HG03469 (cell line): ENCODE measurements around the gene MCM9.

ENCODE experiments used
- ATAC-seq: cut with Tn5 transposase; IDR thresholded peaks from one replicate; pipeline ENCODE4 v1.9.1; 2021; ENCODE audit warnings: mild to moderate bottlenecking, moderate library complexity, moderate number of reproducible peaks; ENCODE audit not compliant: unreplicated experiment

MCM9 gene

GRCh38 chr6:118933855-118934460 lies 1.0 kb downstream of the MCM9 start:
- no peak for ATAC-seq

DNA sequence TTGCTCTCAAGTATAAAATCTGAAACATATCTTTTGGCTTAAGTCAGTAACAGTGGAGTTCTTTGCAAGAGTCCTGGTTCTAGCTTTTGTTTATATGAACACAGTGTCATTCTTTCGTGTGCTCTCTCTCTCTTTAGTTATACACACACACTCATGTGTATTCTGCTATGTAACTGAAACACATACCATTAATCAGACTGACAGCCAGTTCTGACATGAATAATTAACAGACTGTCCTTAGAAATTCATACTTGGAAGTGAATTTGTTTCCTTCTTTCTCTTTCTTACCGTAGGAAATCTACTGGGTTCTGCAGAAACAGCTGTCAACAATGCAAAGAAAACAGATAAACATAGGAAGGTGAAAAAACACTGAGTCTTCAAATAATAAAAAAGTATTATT lies 2.5 kb downstream of the MCM9 start:
- ATAC-seq, result no peak

- no peak for ATAC-seq
Measured at GRCh38 chr6:118931436-118931835, 3.5 kb downstream of the MCM9 start.

DNA sequence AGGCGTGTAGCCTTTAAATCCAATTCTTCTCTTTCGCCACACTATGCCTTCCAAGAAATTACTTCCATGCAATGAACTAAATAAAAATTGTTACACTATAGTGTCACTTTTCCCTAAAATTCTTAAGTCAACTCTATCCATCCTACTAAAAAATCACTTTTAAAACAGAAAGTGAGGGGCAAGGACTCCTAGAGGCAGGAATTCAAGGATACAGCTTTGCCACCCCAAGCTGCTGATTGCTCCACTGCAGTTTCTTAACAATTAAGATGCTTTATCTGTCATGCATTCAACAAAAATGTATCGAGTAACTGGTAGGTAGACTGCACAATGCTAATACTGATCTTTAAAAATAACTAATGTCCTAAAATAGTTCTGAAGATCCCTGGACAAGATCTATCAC lies 4.3 kb downstream of the MCM9 start:
- ATAC-seq, result no peak

DNA sequence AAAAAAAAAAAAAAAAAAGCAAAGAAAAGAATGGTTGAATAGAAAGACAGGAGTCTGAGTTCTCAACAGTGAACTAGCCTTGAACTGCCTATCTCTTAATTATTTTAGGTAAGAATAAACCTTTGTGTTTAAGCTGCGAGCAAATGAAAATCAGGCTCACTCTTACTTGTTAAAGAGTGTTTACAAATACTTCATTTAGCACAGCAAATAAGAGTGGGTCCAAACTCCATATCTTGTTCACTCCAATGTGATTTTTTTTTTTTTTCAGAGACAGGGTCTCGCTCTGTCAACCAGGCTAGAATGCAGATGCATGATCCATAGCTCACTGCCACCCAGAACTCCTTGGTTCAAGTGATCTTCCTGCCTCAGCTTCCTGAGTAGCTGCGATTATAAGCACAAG lies 11.9 kb downstream of the MCM9 start:
- ATAC-seq, result no peak

- ATAC-seq, result no peak
Measured at GRCh38 chr6:118921084-118921483, 13.9 kb downstream of the MCM9 start.

GRCh38 chr6:118918329-118918725 lies 16.6 kb downstream of the MCM9 start:
- no peak for ATAC-seq

DNA sequence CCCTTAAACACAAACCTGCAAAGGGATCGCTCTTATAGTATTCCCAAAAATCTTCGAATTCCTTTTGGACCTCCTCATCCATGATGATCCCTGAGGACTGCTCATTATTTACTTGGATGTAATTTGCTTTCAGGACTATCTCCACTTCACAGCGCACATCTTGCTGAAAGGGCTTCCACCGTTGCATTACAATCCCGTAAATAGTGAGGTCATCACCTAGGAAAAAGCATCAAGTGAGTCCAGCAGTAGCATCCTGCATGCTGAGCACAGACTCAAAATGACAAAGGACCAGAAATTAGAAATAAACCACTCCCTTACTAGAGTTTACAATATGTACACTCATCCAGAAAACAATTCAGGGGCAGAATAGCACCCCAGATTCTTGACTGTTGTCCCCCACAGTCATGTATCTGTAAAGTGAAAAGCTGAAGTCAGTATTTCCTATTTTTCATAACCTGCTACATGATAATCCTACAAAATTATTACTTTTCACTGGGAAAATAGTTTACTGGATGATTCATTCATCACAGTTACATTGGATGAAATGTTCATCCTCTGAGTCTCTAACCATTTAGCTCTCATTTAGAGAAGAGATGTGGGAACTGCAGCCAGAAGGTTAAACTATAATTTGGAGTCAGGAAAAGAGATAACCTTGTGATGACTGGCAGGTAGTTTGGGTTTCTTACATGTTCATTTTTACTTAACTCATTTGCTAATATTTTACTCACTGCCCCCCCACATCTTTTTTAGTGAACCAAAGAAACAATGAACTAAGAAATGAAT lies 17.2 kb downstream of the MCM9 start:
- no peak for ATAC-seq

GRCh38 chr6:118914598-118914997 lies 20.4 kb downstream of the MCM9 start:
- no peak for ATAC-seq

DNA sequence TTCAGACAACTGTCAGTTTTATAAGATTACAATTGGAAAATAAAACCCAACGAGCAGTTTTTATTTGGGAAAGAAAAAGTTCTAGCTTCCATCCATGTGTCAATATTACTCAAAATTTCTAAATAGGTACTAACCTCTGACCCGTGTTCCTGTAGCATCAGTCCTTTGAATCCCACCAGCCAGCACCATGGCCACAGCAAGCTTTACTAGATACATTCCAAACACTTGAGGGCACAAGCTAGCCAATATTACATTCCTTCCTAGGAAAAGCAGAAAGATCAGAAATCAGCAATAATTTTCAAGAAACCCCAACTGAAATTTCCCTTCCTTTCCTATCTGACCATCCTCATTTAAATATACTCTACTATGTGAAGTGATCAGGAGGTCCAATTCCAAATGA lies 21.8 kb downstream of the MCM9 start:
- no peak for ATAC-seq

DNA sequence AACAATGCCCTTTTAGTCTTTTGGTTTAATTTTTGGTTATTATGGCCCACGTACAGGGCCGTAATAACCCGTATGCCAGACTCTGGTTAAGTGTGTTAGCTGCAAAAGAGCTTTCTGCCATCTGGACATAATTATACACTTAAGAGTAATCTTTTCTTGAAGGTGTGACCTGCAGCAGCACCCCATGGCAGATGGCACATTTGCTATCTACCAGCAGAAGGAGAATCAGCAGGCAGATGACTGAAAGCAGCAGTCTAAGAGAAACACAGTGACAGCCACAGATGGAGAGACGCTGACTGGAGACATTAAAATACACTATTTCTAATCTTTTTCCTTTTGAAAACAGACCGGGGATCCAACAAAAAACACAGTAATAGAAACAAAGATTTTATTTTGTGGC lies 22.3 kb downstream of the MCM9 start:
- ATAC-seq, result no peak

- no peak for ATAC-seq
Measured at GRCh38 chr6:118908441-118908840, 26.5 kb downstream of the MCM9 start.

DNA sequence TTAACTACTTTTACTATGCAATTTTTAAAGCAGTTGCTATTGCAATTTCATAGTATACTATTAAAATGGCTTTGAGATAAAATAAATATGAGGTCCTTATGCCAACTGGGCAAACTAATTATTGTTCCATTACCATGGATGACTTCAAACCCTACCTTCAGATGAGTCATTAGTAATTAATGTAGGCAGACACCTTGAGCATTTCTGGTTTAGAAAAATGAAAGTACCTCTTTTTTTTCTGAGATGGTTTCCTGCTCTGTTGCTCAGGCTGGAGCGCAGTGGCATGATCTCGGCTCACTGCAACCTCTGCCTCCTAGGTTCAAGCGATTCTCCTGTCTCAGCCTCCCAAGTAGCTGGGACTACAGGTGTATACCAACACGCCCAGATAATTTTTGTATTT lies 29.1 kb downstream of the MCM9 start:
- ATAC-seq, result no peak

DNA sequence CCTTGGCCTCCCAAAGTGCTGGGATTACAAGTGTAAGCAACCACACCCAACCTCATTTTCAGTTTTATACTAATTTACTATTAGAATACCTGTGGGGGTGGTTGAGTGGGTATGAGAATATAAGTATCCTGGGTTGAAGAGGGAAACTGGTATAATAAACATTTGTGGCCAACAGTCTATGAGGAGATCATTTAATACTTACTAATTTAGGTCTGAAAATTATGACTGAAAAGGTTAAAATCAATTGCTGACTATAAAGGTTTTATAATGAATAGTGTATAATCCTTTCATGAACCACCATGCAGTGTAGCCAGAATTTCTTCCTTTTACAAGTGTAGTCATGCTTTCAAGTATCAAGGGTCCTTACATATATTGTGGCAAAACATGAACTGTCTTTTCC lies 29.9 kb downstream of the MCM9 start:
- ATAC-seq, result no peak

DNA sequence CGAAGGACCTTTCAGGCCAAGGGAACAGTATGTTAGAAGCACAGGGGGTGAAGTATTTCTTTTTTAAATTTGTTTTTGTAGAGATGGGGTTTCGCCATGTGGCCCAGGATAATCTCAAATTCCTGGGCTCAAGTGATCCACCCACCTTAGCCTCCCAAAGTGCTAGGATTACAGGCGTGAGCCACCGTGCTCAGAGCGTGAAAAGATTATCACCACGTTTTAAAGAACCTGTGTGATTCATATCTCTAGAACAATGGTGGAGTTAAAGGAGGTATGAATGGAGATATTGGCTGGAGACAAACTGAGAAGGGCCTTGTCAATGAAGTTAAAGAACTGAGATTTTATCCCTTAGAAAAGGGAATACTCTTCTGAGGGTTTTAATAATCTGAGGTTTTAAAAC lies 31.3 kb downstream of the MCM9 start:
- no peak for ATAC-seq

- no peak for ATAC-seq
Measured at GRCh38 chr6:118903138-118903537, 31.8 kb downstream of the MCM9 start.

GRCh38 chr6:118902726-118903125 lies 32.2 kb downstream of the MCM9 start:
- no peak for ATAC-seq

DNA sequence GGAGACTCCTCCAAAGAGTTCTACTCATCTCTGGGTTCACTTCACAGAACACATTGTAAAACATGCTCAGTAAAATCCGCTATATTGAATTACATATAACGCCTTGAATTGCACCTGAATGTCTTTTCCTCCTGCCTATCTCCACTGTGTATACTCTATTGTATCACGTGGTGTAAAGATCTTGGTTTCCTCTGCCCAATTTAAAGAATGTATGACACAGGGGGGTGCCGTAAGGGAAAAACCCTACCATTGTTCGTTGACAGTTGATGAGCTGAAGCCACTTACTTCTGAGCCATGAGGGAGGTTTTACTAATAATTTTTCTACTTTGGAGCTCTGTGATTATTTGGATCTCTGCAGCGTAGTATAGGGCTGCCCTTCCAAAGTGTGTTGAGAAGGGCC lies 35.0 kb downstream of the MCM9 start:
- no peak for ATAC-seq

DNA sequence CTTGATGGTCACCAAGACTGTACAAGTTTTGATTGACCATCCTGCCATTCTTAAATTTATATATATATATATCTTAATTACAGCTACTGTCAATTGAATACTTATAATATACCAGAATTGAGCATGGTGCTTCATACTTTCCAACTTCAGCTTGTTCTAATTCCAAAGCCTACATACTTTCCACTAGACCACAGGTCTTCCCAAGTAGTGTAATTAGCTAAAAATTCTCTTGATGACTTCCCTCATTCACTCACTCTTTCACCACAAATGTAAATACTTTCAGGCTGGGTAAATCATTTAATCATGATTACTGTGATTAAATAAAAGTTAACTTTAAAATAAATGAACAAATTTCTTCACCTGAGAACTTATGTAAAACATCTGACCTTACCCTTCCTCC lies 37.6 kb downstream of the MCM9 start:
- ATAC-seq, result no peak

GRCh38 chr6:118896339-118897136 lies 38.4 kb downstream of the MCM9 start:
- peak; percentile 21 for ATAC-seq

DNA sequence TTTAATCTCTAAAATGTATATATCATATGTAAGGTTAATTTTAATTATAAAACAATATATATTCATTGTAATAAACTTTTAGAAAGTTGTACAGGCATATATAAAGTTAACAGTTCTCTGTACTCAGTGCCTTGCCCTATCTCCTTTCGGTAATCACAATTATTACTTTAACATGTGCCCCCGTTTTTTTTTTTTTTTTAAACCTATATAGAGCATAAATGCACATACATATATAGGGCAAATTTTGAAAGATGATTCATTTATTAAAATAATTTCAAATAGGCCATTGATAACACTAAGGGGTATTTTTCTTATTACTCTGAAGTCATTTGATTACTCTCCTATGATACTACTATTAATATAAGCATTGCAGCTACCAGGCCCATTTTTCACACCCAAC lies 39.1 kb downstream of the MCM9 start:
- no peak for ATAC-seq

- ATAC-seq, result no peak
Measured at GRCh38 chr6:118895261-118895560, 39.7 kb downstream of the MCM9 start.
